Gastrocnemius medialis (tissue), 4 donors: ENCODE measurements around the gene FHOD1.

ENCODE experiments used
- POLR2A ChIP-seq, 2 donors: fragments of 450-650 bp; IDR thresholded peaks; one replicate each; pipeline ENCODE4 v1.6.1; 2017; ENCODE audit warnings: antibody characterized with exemption in 2 of 2, mild to moderate bottlenecking in 2 of 2, moderate library complexity in 2 of 2
- TF ChIP-seq, protein P1 (sequence below), 5 experiments: fragments of 450-650 bp in 3 of 5; fragments of 200-600 bp in 2 of 5; sonication (generic) in 2 of 5; IDR thresholded peaks in 4 of 5; conservative IDR thresholded peaks in 1 of 5; 1 replicate in 4 of 5; 2 replicates in 1 of 5; pipeline ENCODE4 v1.5.1; 2016 to 2019; ENCODE audit warnings: antibody characterized with exemption in 5 of 5, mild to moderate bottlenecking in 3 of 5, moderate library complexity in 3 of 5

DNA sequence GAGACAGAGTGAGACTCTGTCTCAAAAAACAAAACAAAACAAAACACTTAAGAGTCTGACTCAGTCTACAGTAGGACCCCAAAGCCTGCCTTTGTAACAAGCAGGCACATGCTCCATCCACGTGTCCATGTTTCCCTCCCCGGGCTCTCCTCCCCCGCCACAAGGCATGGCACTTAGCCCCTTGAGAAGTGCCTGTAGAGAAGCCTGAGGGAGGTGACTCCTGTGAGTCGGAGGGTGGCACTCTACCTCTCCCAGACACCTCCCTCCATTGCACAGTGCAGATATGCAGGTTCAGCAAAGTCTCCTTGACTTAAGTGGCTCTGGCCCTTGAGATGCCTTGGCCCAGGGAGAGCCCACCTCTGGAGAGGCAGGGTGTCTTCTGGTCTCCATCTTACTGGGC, 6.8 kb downstream of the FHOD1 start:
- TF ChIP-seq POLR2A (IDR thresholded peaks at IDR 0.05), result no peak
- TF ChIP-seq, protein P1, sequence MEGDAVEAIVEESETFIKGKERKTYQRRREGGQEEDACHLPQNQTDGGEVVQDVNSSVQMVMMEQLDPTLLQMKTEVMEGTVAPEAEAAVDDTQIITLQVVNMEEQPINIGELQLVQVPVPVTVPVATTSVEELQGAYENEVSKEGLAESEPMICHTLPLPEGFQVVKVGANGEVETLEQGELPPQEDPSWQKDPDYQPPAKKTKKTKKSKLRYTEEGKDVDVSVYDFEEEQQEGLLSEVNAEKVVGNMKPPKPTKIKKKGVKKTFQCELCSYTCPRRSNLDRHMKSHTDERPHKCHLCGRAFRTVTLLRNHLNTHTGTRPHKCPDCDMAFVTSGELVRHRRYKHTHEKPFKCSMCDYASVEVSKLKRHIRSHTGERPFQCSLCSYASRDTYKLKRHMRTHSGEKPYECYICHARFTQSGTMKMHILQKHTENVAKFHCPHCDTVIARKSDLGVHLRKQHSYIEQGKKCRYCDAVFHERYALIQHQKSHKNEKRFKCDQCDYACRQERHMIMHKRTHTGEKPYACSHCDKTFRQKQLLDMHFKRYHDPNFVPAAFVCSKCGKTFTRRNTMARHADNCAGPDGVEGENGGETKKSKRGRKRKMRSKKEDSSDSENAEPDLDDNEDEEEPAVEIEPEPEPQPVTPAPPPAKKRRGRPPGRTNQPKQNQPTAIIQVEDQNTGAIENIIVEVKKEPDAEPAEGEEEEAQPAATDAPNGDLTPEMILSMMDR (IDR thresholded peaks at IDR 0.05 in 4 of 5, conservative IDR thresholded peaks at IDR 0.05 in 1 of 5), result no peak
